ENCODE data around the gene SF3B3. TPM values are rescaled to one million over a fixed set of nuclear protein-coding genes. Genes with fewer than 3 reads are reported as not detected.

Gene SF3B3
- total and polyA plus RNA-seq, 10 of the 15 experiments (the other 5 are each of a cell fraction or from before 2014, with no cell fraction given): 134 to 453 (median 215) TPM

DNA sequence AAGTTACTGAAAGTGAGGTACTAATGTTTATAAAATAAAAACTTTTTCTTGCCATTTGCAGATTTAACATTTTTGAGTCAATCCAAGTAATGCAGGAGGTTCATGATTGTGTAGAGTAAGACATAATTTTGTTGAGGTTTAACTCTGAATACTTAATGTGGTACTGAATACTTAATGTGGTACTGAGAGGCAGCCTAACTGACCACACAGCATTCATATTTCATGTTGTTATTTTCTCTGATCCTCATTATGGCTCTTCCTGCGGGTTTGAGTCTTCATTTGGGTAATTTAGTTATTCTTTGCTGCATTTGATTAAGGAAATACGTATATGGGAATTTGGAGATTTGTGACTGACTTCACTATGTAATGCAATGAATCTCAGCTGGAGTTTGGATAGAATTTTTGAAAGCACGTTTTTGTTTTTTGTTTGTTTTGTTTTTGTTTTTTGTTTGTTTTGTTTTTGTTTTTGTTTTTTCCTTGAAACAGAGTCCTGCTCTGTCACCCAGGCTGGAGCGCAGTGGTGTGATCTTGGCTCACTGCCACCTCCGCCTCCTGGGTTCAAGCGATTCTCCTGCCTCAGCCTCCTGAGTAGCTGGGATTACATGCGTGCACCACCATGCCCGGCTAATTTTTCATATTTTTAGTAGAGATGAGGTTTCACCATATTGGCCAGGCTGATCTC, 3.8 kb downstream of the SF3B3 start (continued):
- no peak for TF ChIP-seq EZH2 (IDR thresholded peaks at IDR 0.05; ENCODE audit: borderline replicate concordance, control insufficient read depth, low read depth, low read length)
- TF ChIP-seq, protein P1, sequence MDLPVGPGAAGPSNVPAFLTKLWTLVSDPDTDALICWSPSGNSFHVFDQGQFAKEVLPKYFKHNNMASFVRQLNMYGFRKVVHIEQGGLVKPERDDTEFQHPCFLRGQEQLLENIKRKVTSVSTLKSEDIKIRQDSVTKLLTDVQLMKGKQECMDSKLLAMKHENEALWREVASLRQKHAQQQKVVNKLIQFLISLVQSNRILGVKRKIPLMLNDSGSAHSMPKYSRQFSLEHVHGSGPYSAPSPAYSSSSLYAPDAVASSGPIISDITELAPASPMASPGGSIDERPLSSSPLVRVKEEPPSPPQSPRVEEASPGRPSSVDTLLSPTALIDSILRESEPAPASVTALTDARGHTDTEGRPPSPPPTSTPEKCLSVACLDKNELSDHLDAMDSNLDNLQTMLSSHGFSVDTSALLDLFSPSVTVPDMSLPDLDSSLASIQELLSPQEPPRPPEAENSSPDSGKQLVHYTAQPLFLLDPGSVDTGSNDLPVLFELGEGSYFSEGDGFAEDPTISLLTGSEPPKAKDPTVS (IDR thresholded peaks at IDR 0.05; ENCODE audit: low read depth, low read length): no peak
- no peak for TF ChIP-seq NR2F1 (conservative IDR thresholded peaks at IDR 0.05)
- TF ChIP-seq PKNOX1 (IDR thresholded peaks at IDR 0.05): peak; percentile 66
- TF ChIP-seq, protein P2, sequence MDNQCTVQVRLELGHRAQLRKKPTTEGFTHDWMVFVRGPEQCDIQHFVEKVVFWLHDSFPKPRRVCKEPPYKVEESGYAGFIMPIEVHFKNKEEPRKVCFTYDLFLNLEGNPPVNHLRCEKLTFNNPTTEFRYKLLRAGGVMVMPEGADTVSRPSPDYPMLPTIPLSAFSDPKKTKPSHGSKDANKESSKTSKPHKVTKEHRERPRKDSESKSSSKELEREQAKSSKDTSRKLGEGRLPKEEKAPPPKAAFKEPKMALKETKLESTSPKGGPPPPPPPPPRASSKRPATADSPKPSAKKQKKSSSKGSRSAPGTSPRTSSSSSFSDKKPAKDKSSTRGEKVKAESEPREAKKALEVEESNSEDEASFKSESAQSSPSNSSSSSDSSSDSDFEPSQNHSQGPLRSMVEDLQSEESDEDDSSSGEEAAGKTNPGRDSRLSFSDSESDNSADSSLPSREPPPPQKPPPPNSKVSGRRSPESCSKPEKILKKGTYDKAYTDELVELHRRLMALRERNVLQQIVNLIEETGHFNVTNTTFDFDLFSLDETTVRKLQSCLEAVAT (IDR thresholded peaks at IDR 0.05): peak; percentile 52; the same call in 1 of the 2 replicates
- no peak for TF ChIP-seq SREBF2 (IDR thresholded peaks at IDR 0.05; ENCODE audit: low read length)

Measured in GM12878 (cell line).